HepG2 (cell line): ENCODE results near the gene SPPL2B. TPM values are rescaled to one million over a fixed set of nuclear protein-coding genes. Genes with fewer than 3 reads are reported as not detected.

Source experiments
- ATAC-seq: fragments of 200-7000 bp; cut with Tn5 transposase; 3 replicates; pipeline ENCODE4 v1.9.1; 2020; ENCODE audit warnings: mild to moderate bottlenecking, moderate library complexity
- BruUV-seq: library from RNA; stranded (reverse); fragments of 400-500 nt; replicated peaks from 2 replicates; lab custom pipeline; 2021; lab: Mats Ljungman, UMichigan
- CTCF ChIA-PET: fragments of 300-600 bp; formaldehyde crosslinking; extraction: SDS; loops from one replicate; lab custom pipeline; 2021; ENCODE audit warnings: low total read pairs, inconsistent platforms, low intra/inter-chr PET ratio; lab: Yijun Ruan, JAX
- POLR2A ChIA-PET: fragments of 350-600 bp; sonication (Branson Sonifier 250); formaldehyde crosslinking; loops from one replicate; lab custom pipeline; 2020; ENCODE audit warnings: antibody characterized with exemption, inconsistent platforms; lab: Yijun Ruan, JAX
- DNase-seq: peaks from one replicate; pipeline ENCODE4 v3.0.0-alpha.2; 2015; ENCODE audit warnings: low spot score
- FAIRE-seq: peaks from 3 replicates; lab custom pipeline; 2011; peaks lifted over from hg19 to GRCh38; lab: Jason Lieb, UNC
- H2AFZ ChIP-seq: one replicate; pipeline ENCODE4 v1.6.1; 2011; ENCODE audit warnings: low read length, inconsistent platforms
- H3K27ac ChIP-seq: fragments of 300-600 bp; 3 replicates; pipeline ENCODE4 v1.8.0; 2011; ENCODE audit warnings: mixed run types, mild to moderate bottlenecking, mixed read lengths, low read length, inconsistent platforms; ENCODE audit not compliant: insufficient read depth; ENCODE audit errors: extremely low read length
- H3K27me3 ChIP-seq, 2 experiments: fragments of 200-600 bp in 1 of 2; 2 replicates in 1 of 2; 3 replicates in 1 of 2; pipeline versions ENCODE4 v1.6.0 to v1.8.0; 2011; ENCODE audit warnings: low read length in 2 of 2, mild to moderate bottlenecking in 2 of 2, moderate library complexity in 2 of 2, inconsistent platforms in 1 of 2; ENCODE audit not compliant: insufficient read depth in 2 of 2, control insufficient read depth in 1 of 2
- H3K36me3 ChIP-seq, 2 experiments: fragments of 200-600 bp in 1 of 2; replicated peaks in 1 of 2; 2 replicates in 1 of 2; 3 replicates in 1 of 2; pipeline versions ENCODE4 v1.5.1 to v1.8.0; 2011; ENCODE audit warnings: low read length in 2 of 2, inconsistent platforms in 1 of 2; ENCODE audit not compliant: insufficient read depth in 2 of 2, control insufficient read depth in 1 of 2
- H3K4me1 ChIP-seq: 2 replicates; pipeline ENCODE4 v1.5.1; 2012; ENCODE audit warnings: low read length, inconsistent platforms; ENCODE audit not compliant: insufficient read depth
- H3K4me2 ChIP-seq: 2 replicates; pipeline ENCODE4 v1.6.0; 2011; ENCODE audit warnings: low read depth, low read length, inconsistent platforms
- H3K4me3 ChIP-seq, 3 experiments: fragments of 200-600 bp in 1 of 3; sonication (generic), shearing (Covaris generic) in 1 of 3; replicated peaks in 1 of 3; 2 replicates each; pipeline ENCODE4 v1.5.1; 2011 to 2016; ENCODE audit warnings: low read length in 3 of 3, inconsistent platforms in 2 of 3, low read depth in 2 of 3, mild to moderate bottlenecking in 2 of 3, control low read depth in 1 of 3, mixed read lengths in 1 of 3; ENCODE audit not compliant: insufficient read depth in 1 of 3
- H3K79me2 ChIP-seq: one replicate; pipeline ENCODE4 v1.6.1; 2011; ENCODE audit warnings: low read length, inconsistent platforms; ENCODE audit not compliant: insufficient read depth
- H3K9ac ChIP-seq: 2 replicates; pipeline ENCODE4 v1.6.0; 2011; ENCODE audit warnings: mild to moderate bottlenecking, low read depth, low read length, inconsistent platforms; ENCODE audit not compliant: insufficient read depth
- H3K9me3 ChIP-seq: 2 replicates; pipeline ENCODE4 v1.5.1; 2012; ENCODE audit warnings: mild to moderate bottlenecking, low read length
- H4K20me1 ChIP-seq: 2 replicates; pipeline ENCODE4 v1.6.0; 2011; ENCODE audit warnings: inconsistent platforms, mild to moderate bottlenecking, low read length, moderate library complexity; ENCODE audit not compliant: insufficient read depth
- ARNT ChIP-seq: fragments of 450-650 bp; IDR thresholded peaks from 2 replicates; pipeline ENCODE4 v1.6.1; 2017
- ATAD3A ChIP-seq: sonication (generic); formaldehyde crosslinking; IDR thresholded peaks from 2 replicates; pipeline ENCODE4 v1.4.0; 2020; ENCODE audit warnings: missing genetic modification reagents
- CHCHD3 ChIP-seq: sonication (generic); formaldehyde crosslinking; IDR thresholded peaks from 2 replicates; pipeline ENCODE4 v1.8.0; 2022; ENCODE audit warnings: mild to moderate bottlenecking, missing genetic modification reagents, moderate library complexity
- EZH2 ChIP-seq: conservative IDR thresholded peaks from 2 replicates; pipeline ENCODE4 v1.6.1; 2012; ENCODE audit warnings: mild to moderate bottlenecking, low read depth, low read length, moderate library complexity
- HCFC1 ChIP-seq: fragments of 150-350 bp; IDR thresholded peaks from 2 replicates; pipeline ENCODE4 v1.6.1; 2014; ENCODE audit warnings: low read depth, low read length
- MEIS2 ChIP-seq: sonication (generic); formaldehyde crosslinking; IDR thresholded peaks from 2 replicates; pipeline ENCODE4 v1.9.0; 2021; ENCODE audit warnings: mild to moderate bottlenecking, missing genetic modification reagents
- PAF1 ChIP-seq: IDR thresholded peaks from 2 replicates; pipeline ENCODE4 v1.6.1; 2016; ENCODE audit warnings: missing genetic modification reagents, missing compliant biosample characterization
- RNF2 ChIP-seq: fragments of 450-650 bp; conservative IDR thresholded peaks from 2 replicates; pipeline ENCODE4 v1.6.1; 2016; ENCODE audit warnings: low read depth
- SOX6 ChIP-seq, 2 experiments: fragments of 450-650 bp in 1 of 2; sonication (generic) in 1 of 2; formaldehyde crosslinking in 1 of 2; IDR thresholded peaks; 2 replicates each; pipeline versions ENCODE4 v1.4.0 to v1.6.1; 2017 to 2020; ENCODE audit warnings: antibody characterized with exemption in 1 of 2, mild to moderate bottlenecking in 1 of 2, missing genetic modification reagents in 1 of 2
- U2AF2 ChIP-seq: fragments of 200-400 bp; formaldehyde crosslinking; IDR thresholded peaks from 2 replicates; pipeline ENCODE4 v1.6.1; 2017; ENCODE audit warnings: low read depth, mild to moderate bottlenecking, low read length
- ZBTB1 ChIP-seq: sonication (generic); formaldehyde crosslinking; IDR thresholded peaks from 2 replicates; pipeline ENCODE4 v1.4.0; 2020; ENCODE audit warnings: missing genetic modification reagents, borderline replicate concordance
- ZNF296 ChIP-seq: sonication (generic); formaldehyde crosslinking; conservative IDR thresholded peaks from 2 replicates; pipeline ENCODE4 v1.5.0; 2020; ENCODE audit warnings: mild to moderate bottlenecking, missing genetic modification reagents
- ZNF460 ChIP-seq: sonication (generic); formaldehyde crosslinking; IDR thresholded peaks from 2 replicates; pipeline ENCODE4 v1.5.1; 2020; ENCODE audit warnings: missing genetic modification reagents, mild to moderate bottlenecking, borderline replicate concordance
- ZNF562 ChIP-seq: sonication (generic); formaldehyde crosslinking; IDR thresholded peaks from 2 replicates; pipeline ENCODE4 v1.8.0; 2022; ENCODE audit warnings: missing genetic modification reagents, borderline replicate concordance
- WGBS: methylation state at CpG from one replicate; pipeline ENCODE4 v1.1.6; 2017; ENCODE audit warnings: low lambda C conversion rate; 5-methylcytosine and 5-hydroxymethylcytosine counted together
- in situ Hi-C: cut with HindIII; loops from 2 replicates; pipeline ENCODE4 v1.10.0; 2017; ENCODE audit warnings: low pct_unique_long_range_greater_than_20kb; ENCODE audit not compliant: extremely low pct_ligation_motif_present
- intact Hi-C: fragments of 100-400 bp; cut with micrococcal nuclease; formaldehyde crosslinking; loops from one replicate; pipeline ENCODE4 v1.10.0; 2022; ENCODE audit not compliant: unreplicated experiment
- polyA plus RNA-seq, 8 experiments: library from polyadenylated mRNA; depleted of rRNA in 3 of 8; stranded (reverse) in 7 of 8; unstranded in 1 of 8; fragments of >200 nt; fragmentation: Illumina TruSeq in 4 of 8; extraction: Trizol in 4 of 8; gene quantifications; 2 replicates each; pipeline versions ENCODE4 v1.2.1 to v1.2.3, GENCODE V29; 2011 to 2016; ENCODE audit warnings: low read depth in 4 of 8, missing spikeins in 1 of 8, mixed read lengths in 1 of 8; ENCODE audit not compliant: insufficient read depth in 1 of 8
- total RNA-seq, 5 experiments: library from RNA; depleted of rRNA; stranded (reverse); fragments of >200 nt; fragmentation: Illumina TruSeq; extraction: Trizol; gene quantifications; 2 replicates each; pipeline ENCODE4 v1.2.3, GENCODE V29; 2016; ENCODE audit warnings: low read depth in 1 of 5
- TF ChIP-seq, protein P1 (sequence below): sonication (generic); formaldehyde crosslinking; IDR thresholded peaks from 2 replicates; pipeline ENCODE4 v1.5.0; 2020; ENCODE audit warnings: mild to moderate bottlenecking, missing genetic modification reagents
- TF ChIP-seq, protein P2 (sequence below): sonication (generic); formaldehyde crosslinking; IDR thresholded peaks from 2 replicates; pipeline ENCODE4 v1.4.0; 2020; ENCODE audit warnings: mild to moderate bottlenecking, missing genetic modification reagents
- TF ChIP-seq, protein P3 (sequence below): IDR thresholded peaks from 2 replicates; pipeline ENCODE4 v1.6.1; 2016; ENCODE audit warnings: low read depth, missing genetic modification reagents, missing compliant biosample characterization

The SPPL2B gene
- total and polyA plus RNA-seq, 2 of the 13 experiments (the other 11 are each of a cell fraction or from before 2014, with no cell fraction given): 14.9 to 15.2 TPM

DNA sequence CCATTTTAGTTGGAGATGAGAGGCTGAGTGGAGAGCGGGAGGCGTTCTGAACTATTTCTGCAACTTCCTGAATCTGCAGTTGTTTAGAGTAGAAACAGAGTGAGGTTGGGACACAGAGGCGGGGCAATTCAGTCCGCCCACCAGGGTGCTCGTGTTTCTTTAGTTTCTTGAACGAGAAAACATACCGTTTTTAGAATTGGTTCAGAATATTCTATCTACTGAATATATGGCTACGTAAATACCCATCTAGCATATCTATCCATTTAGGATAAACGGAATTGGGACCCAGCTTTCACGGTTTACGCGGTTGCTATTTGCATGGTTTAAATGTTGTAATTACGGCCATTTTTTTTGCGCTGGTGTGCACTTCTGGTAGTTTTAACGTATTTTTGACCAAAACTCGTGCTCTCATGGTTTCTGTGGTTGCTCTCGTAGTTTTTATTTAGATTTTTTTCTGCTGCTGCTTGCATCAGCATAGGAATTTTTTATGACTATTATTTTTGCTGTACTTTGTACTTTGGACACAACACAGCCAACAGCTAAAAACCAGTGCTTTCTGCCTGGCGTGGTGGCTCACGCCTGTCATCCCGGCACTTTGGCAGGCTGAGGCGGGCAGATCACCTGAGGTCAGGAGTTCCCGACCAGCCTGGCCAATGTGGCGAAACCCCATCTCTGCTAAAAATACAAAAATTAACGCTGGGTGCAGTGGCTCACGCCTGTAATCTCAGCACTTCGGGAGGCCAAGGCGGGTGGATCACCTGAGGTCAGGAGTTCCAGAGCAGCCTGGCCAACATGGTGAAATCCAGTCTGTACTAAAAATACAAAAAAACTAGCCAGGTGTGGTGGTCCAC, 66.2 kb downstream of the SPPL2B start:
- DNase-seq: peak; percentile 76
- POLR2A ChIA-PET: interaction anchor here (0.7 to 5.9 kb wide), 15 partner anchors 10 to 226 kb away, joined by 3 to 92 read pairs (median 5); partner anchors contain the start of genes GADD45B, LMNB2 and TIMM13
- ATAC-seq: peak; percentile 55
- no peak overlapping the region for H2AFZ ChIP-seq
- no peaks in the 10 kb centered on the region for H4K20me1 ChIP-seq
- H3K4me1 ChIP-seq: peaks cover 46% of the 10 kb centered on the region
- CTCF ChIA-PET: no interaction called here
- H3K36me3 ChIP-seq: no peaks in the 10 kb centered on the region
- H3K9ac ChIP-seq: peak overlapping the region; percentile 57
- H3K79me2 ChIP-seq: no peaks in the 10 kb centered on the region
- peak overlapping the region; percentile 85 for H3K27ac ChIP-seq
- peak overlapping the region; percentile 37 to 66 (median 42); a peak in 5 of 6 replicates for H3K4me3 ChIP-seq
- BruUV-seq: no TSS peak
- H3K27me3 ChIP-seq: peaks cover 0 to 3% of the 10 kb centered on the region in 2 experiments; a peak in 2 of 5 replicates
- H3K9me3 ChIP-seq: no peaks in the 10 kb centered on the region
- H3K4me2 ChIP-seq: peak overlapping the region; percentile 85
- in situ Hi-C loops (no loop called here), intact Hi-C loops (loop anchor here (1.0 kb wide), 1 partner anchor 9 kb away; no protein-coding TSS in a partner anchor)
- peak; percentile 8 for FAIRE-seq
- 10% methylated on average over 27 of the region's 27 CpGs for WGBS
- TF ChIP-seq ZBTB1 (CRISPR knock-in tag) (no peak), ATAD3A (CRISPR knock-in tag) (no peak), SOX6 (IDR thresholded peaks at IDR 0.05) (no peak), SOX6 (CRISPR knock-in tag; IDR thresholded peaks at IDR 0.05) (no peak; the same call in 1 of the 2 replicates), ZNF296 (CRISPR knock-in tag) (no peak), ARNT (no peak), U2AF2 (no peak), MEIS2 (CRISPR knock-in tag) (no peak), ZNF562 (no peak), HCFC1 (no peak), RNF2 (no peak), CHCHD3 (CRISPR knock-in tag) (no peak), ZNF460 (no peak; the same call in 1 of the 2 replicates), PAF1 (CRISPR knock-in tag) (no peak), EZH2 (no peak)
- TF ChIP-seq, protein P1, sequence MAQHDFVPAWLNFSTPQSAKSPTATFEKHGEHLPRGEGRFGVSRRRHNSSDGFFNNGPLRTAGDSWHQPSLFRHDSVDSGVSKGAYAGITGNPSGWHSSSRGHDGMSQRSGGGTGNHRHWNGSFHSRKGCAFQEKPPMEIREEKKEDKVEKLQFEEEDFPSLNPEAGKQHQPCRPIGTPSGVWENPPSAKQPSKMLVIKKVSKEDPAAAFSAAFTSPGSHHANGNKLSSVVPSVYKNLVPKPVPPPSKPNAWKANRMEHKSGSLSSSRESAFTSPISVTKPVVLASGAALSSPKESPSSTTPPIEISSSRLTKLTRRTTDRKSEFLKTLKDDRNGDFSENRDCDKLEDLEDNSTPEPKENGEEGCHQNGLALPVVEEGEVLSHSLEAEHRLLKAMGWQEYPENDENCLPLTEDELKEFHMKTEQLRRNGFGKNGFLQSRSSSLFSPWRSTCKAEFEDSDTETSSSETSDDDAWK (CRISPR knock-in tag): no peak
- TF ChIP-seq, protein P2, sequence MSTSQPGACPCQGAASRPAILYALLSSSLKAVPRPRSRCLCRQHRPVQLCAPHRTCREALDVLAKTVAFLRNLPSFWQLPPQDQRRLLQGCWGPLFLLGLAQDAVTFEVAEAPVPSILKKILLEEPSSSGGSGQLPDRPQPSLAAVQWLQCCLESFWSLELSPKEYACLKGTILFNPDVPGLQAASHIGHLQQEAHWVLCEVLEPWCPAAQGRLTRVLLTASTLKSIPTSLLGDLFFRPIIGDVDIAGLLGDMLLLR: no peak
- TF ChIP-seq, protein P3, sequence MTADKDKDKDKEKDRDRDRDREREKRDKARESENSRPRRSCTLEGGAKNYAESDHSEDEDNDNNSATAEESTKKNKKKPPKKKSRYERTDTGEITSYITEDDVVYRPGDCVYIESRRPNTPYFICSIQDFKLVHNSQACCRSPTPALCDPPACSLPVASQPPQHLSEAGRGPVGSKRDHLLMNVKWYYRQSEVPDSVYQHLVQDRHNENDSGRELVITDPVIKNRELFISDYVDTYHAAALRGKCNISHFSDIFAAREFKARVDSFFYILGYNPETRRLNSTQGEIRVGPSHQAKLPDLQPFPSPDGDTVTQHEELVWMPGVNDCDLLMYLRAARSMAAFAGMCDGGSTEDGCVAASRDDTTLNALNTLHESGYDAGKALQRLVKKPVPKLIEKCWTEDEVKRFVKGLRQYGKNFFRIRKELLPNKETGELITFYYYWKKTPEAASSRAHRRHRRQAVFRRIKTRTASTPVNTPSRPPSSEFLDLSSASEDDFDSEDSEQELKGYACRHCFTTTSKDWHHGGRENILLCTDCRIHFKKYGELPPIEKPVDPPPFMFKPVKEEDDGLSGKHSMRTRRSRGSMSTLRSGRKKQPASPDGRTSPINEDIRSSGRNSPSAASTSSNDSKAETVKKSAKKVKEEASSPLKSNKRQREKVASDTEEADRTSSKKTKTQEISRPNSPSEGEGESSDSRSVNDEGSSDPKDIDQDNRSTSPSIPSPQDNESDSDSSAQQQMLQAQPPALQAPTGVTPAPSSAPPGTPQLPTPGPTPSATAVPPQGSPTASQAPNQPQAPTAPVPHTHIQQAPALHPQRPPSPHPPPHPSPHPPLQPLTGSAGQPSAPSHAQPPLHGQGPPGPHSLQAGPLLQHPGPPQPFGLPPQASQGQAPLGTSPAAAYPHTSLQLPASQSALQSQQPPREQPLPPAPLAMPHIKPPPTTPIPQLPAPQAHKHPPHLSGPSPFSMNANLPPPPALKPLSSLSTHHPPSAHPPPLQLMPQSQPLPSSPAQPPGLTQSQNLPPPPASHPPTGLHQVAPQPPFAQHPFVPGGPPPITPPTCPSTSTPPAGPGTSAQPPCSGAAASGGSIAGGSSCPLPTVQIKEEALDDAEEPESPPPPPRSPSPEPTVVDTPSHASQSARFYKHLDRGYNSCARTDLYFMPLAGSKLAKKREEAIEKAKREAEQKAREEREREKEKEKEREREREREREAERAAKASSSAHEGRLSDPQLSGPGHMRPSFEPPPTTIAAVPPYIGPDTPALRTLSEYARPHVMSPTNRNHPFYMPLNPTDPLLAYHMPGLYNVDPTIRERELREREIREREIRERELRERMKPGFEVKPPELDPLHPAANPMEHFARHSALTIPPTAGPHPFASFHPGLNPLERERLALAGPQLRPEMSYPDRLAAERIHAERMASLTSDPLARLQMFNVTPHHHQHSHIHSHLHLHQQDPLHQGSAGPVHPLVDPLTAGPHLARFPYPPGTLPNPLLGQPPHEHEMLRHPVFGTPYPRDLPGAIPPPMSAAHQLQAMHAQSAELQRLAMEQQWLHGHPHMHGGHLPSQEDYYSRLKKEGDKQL (CRISPR knock-in tag): no peak
